Uterus (tissue), 2 donors: ENCODE results near the gene WDR7.

Experiments used
- POLR2A ChIP-seq, 2 donors: fragments of 450-650 bp; IDR thresholded peaks; one replicate each; pipeline ENCODE4 v1.6.1; 2016; ENCODE audit warnings: antibody characterized with exemption in 2 of 2, mild to moderate bottlenecking in 1 of 2, moderate library complexity in 1 of 2
- TF ChIP-seq, protein P1 (sequence below), 4 experiments: fragments of 200-600 bp in 2 of 4; fragments of 450-650 bp in 2 of 4; sonication (generic) in 2 of 4; IDR thresholded peaks; one replicate each; pipeline ENCODE4 v1.5.1; 2016 to 2019; ENCODE audit warnings: antibody characterized with exemption in 4 of 4, mild to moderate bottlenecking in 2 of 4, moderate library complexity in 1 of 4

DNA sequence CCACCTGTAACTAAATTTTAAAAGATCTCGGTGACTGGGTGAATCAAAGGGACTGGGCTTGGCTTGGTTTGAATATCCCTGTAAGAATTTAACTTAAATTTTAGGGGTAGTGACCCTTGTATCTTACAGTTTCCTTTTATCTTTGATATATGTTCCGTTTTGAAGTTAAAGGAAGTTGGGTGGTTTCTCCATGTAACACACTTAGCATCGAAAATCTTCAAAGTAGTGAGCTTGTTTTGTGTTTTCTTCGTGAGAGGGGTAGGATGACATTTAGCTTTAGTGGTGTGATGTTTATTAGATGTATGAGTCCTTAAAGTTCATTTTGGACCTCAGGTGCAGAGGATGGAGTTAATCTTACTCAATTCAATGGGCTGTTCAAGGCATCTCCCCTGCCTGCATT lies 1.6 kb downstream of the WDR7 start:
- TF ChIP-seq, protein P1, sequence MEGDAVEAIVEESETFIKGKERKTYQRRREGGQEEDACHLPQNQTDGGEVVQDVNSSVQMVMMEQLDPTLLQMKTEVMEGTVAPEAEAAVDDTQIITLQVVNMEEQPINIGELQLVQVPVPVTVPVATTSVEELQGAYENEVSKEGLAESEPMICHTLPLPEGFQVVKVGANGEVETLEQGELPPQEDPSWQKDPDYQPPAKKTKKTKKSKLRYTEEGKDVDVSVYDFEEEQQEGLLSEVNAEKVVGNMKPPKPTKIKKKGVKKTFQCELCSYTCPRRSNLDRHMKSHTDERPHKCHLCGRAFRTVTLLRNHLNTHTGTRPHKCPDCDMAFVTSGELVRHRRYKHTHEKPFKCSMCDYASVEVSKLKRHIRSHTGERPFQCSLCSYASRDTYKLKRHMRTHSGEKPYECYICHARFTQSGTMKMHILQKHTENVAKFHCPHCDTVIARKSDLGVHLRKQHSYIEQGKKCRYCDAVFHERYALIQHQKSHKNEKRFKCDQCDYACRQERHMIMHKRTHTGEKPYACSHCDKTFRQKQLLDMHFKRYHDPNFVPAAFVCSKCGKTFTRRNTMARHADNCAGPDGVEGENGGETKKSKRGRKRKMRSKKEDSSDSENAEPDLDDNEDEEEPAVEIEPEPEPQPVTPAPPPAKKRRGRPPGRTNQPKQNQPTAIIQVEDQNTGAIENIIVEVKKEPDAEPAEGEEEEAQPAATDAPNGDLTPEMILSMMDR (IDR thresholded peaks at IDR 0.05), result no peak
- TF ChIP-seq POLR2A (IDR thresholded peaks at IDR 0.05), result no peak
